ENCODE results near the gene RASAL2. TPM values are rescaled to one million over a fixed set of nuclear protein-coding genes. Genes with fewer than 3 reads are reported as not detected.
"Not testable (repeated sequence)": the region's sequence is repeated elsewhere in the genome, so short reads cannot be mapped to it uniquely, and the experiment has no call there.

RASAL2 gene
- total RNA-seq, 2 experiments from 2014 or later: not detected

DNA sequence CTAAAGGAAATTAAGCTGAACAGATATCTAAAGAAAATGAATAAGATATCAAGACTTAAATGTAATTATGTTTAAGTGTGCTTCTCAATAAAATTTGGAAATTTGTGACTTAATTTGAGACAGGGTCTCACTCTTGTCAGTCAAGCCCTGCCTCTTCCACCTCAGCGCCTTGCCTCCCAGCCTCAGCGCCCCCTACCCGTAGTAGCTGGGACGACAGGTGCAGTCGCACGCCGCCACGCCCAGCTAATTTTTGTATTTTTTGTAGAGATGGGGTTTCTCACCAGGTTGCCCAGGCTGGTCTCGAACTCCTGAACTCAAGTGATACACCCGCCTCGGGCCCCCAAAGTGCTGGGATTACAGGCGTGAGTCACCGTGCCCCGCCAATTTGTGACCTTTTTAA is 285.9 kb downstream of the RASAL2 start:
- Mint-ChIP-seq H3K9me3 (no peaks in the 10 kb centered on the region), H3K4me1 (ENCODE audit: low read depth) (no peaks in the 10 kb centered on the region), H3K27ac (no peak overlapping the region), H3K36me3 (no peaks in the 10 kb centered on the region), H3K4me3 (no peak overlapping the region), H3K27me3 (no peaks in the 10 kb centered on the region)
- intact Hi-C loops (cut with micrococcal nuclease): no loop called here
- POLR2A ChIA-PET: no interaction called here
- DNase-seq: no peak
- CTCF ChIA-PET: no interaction called here

GRCh38 chr1:178382372-178382771 is 288.5 kb downstream of the RASAL2 start:
- no peaks in the 10 kb centered on the region for H3K27me3 Mint-ChIP-seq
- H3K4me1 Mint-ChIP-seq (ENCODE audit: low read depth): no peaks in the 10 kb centered on the region
- H3K9me3 Mint-ChIP-seq: no peaks in the 10 kb centered on the region
- H3K36me3 Mint-ChIP-seq: no peaks in the 10 kb centered on the region
- POLR2A ChIA-PET: no interaction called here
- intact Hi-C loops (cut with micrococcal nuclease): no loop called here
- CTCF ChIA-PET: no interaction called here
- DNase-seq: no peak
- no peak overlapping the region for H3K4me3 Mint-ChIP-seq
- H3K27ac Mint-ChIP-seq: no peak overlapping the region

GRCh38 chr1:178385662-178386061 is 291.8 kb downstream of the RASAL2 start:
- intact Hi-C loops (cut with micrococcal nuclease): no loop called here
- no peaks in the 10 kb centered on the region for H3K9me3 Mint-ChIP-seq
- no peaks in the 10 kb centered on the region for H3K27me3 Mint-ChIP-seq
- POLR2A ChIA-PET: no interaction called here
- CTCF ChIA-PET: no interaction called here
- H3K4me1 Mint-ChIP-seq (ENCODE audit: low read depth): no peaks in the 10 kb centered on the region
- H3K4me3 Mint-ChIP-seq: no peak overlapping the region
- no peaks in the 10 kb centered on the region for H3K36me3 Mint-ChIP-seq
- no peak overlapping the region for H3K27ac Mint-ChIP-seq
- no peak for DNase-seq

DNA sequence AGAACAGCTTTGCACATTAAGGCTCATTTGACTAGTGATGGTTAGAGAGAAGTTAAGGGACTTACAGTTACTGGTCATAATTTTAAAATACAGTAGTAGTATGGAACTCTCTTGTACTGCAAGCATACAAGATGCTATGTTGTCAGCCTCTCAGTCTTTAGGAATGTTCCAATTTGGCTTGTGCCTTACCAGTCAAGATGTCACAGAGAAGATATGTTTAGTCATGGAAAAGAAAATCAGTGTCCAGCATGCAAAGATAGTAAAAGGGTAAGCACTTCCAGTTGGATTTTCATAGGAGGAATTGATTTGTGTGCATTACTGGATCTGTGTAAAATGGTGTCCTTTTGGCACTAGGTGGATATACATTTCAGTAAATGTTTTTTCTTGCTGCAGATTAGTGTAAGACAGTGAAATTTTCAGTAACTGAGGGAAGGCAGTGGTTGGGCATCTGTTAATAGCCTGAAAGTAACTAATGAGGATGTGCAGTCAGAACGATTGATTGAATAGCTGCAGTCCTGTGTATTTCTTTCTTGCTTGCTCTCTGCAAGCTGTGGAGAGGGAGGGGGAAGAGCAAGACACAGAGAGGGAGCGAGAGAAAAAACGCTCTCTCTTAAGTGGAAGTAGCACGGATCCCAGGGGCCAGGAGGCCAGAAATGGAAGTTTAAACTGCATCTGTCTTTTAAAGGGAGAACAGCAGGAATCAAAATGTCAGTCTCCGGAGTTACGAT is 294.7 kb downstream of the RASAL2 start:
- CTCF ChIA-PET: no interaction called here
- no peaks in the 10 kb centered on the region for H3K9me3 Mint-ChIP-seq
- POLR2A ChIA-PET: no interaction called here
- no peak for DNase-seq
- H3K27me3 Mint-ChIP-seq: no peaks in the 10 kb centered on the region
- H3K27ac Mint-ChIP-seq: no peak overlapping the region
- H3K4me3 Mint-ChIP-seq: no peak overlapping the region
- intact Hi-C loops (cut with micrococcal nuclease): no loop called here
- no peaks in the 10 kb centered on the region for H3K4me1 Mint-ChIP-seq (ENCODE audit: low read depth)
- no peaks in the 10 kb centered on the region for H3K36me3 Mint-ChIP-seq

- H3K36me3 Mint-ChIP-seq: no peaks in the 10 kb centered on the region
- intact Hi-C loops (cut with micrococcal nuclease): no loop called here
- no peaks in the 10 kb centered on the region for H3K9me3 Mint-ChIP-seq
- no peak for DNase-seq
- no peak overlapping the region for H3K27ac Mint-ChIP-seq
- ChIA-PET POLR2A (no interaction called here), CTCF (no interaction called here)
- no peaks in the 10 kb centered on the region for H3K4me1 Mint-ChIP-seq (ENCODE audit: low read depth)
- no peaks in the 10 kb centered on the region for H3K27me3 Mint-ChIP-seq
- H3K4me3 Mint-ChIP-seq: no peak overlapping the region
These were observed 295.5 kb downstream of the RASAL2 start for GRCh38 chr1:178389441-178389840.

- H3K27me3 Mint-ChIP-seq; H3K36me3 Mint-ChIP-seq; intact Hi-C loops (cut with micrococcal nuclease); POLR2A ChIA-PET; H3K4me3 Mint-ChIP-seq; DNase-seq; CTCF ChIA-PET; H3K27ac Mint-ChIP-seq; H3K4me1 Mint-ChIP-seq (ENCODE audit: low read depth); H3K9me3 Mint-ChIP-seq: not testable (repeated sequence)
These were observed 296.4 kb downstream of the RASAL2 start for GRCh38 chr1:178390280-178390679.

- DNase-seq: no peak
- ChIA-PET POLR2A (no interaction called here), CTCF (no interaction called here)
- intact Hi-C loops (cut with micrococcal nuclease): no loop called here
- H3K4me3 Mint-ChIP-seq: no peak overlapping the region
- H3K36me3 Mint-ChIP-seq: no peaks in the 10 kb centered on the region
- H3K27me3 Mint-ChIP-seq: no peaks in the 10 kb centered on the region
- H3K9me3 Mint-ChIP-seq: no peaks in the 10 kb centered on the region
- H3K4me1 Mint-ChIP-seq (ENCODE audit: low read depth): no peaks in the 10 kb centered on the region
- H3K27ac Mint-ChIP-seq: no peak overlapping the region
These were observed 299.5 kb downstream of the RASAL2 start for GRCh38 chr1:178393370-178393769.

DNA sequence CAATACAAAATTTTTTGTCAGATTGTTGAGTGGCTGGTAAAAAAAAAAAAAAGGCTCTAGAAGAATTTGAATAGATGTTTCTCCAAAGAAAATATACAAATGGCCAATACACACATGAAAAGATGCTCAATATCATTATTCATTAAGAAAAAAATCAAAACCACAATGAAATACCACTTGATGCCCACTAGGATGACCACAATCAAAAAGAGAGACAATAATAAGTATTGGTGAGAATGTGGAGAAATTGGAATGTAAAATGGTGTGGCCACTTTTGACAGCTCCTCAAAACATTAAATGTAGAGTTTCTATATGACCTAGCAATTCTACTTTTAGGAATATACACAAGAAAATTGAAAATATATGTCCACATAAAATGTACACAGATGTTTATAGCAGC is 302.9 kb downstream of the RASAL2 start:
- no peaks in the 10 kb centered on the region for H3K27me3 Mint-ChIP-seq
- POLR2A ChIA-PET: no interaction called here
- CTCF ChIA-PET: interaction anchor here (0.6 kb wide), 1 partner anchor 41 kb away, joined by 3 read pairs; no protein-coding TSS in a partner anchor
- H3K27ac Mint-ChIP-seq: no peak overlapping the region
- DNase-seq: no peak
- no peaks in the 10 kb centered on the region for H3K4me1 Mint-ChIP-seq (ENCODE audit: low read depth)
- H3K9me3 Mint-ChIP-seq: no peaks in the 10 kb centered on the region
- intact Hi-C loops (cut with micrococcal nuclease): no loop called here
- H3K36me3 Mint-ChIP-seq: no peaks in the 10 kb centered on the region
- H3K4me3 Mint-ChIP-seq: no peak overlapping the region

- DNase-seq: no peak
- no peaks in the 10 kb centered on the region for H3K27me3 Mint-ChIP-seq
- no peak overlapping the region for H3K27ac Mint-ChIP-seq
- CTCF ChIA-PET: no interaction called here
- intact Hi-C loops (cut with micrococcal nuclease): no loop called here
- no peaks in the 10 kb centered on the region for H3K4me1 Mint-ChIP-seq (ENCODE audit: low read depth)
- H3K4me3 Mint-ChIP-seq: no peak overlapping the region
- POLR2A ChIA-PET: no interaction called here
- H3K9me3 Mint-ChIP-seq: no peaks in the 10 kb centered on the region
- no peaks in the 10 kb centered on the region for H3K36me3 Mint-ChIP-seq
These were observed 303.8 kb downstream of the RASAL2 start for GRCh38 chr1:178397678-178398077.

GRCh38 chr1:178399177-178399728 is 305.3 kb downstream of the RASAL2 start:
- H3K27me3 Mint-ChIP-seq: no peaks in the 10 kb centered on the region
- H3K36me3 Mint-ChIP-seq: no peaks in the 10 kb centered on the region
- H3K27ac Mint-ChIP-seq: no peak overlapping the region
- CTCF ChIA-PET: no interaction called here
- H3K4me1 Mint-ChIP-seq (ENCODE audit: low read depth): no peaks in the 10 kb centered on the region
- intact Hi-C loops (cut with micrococcal nuclease): no loop called here
- H3K9me3 Mint-ChIP-seq: no peaks in the 10 kb centered on the region
- POLR2A ChIA-PET: no interaction called here
- no peak overlapping the region for H3K4me3 Mint-ChIP-seq
- no peak for DNase-seq

- peaks cover 2% of the 10 kb centered on the region for H3K27me3 Mint-ChIP-seq
These were observed 311.2 kb downstream of the RASAL2 start for GRCh38 chr1:178405137-178405536.

GRCh38 chr1:178407215-178407614 is 313.3 kb downstream of the RASAL2 start:
- CTCF ChIA-PET: no interaction called here
- H3K27ac Mint-ChIP-seq: no peak overlapping the region
- no peaks in the 10 kb centered on the region for H3K4me1 Mint-ChIP-seq (ENCODE audit: low read depth)
- no peak for DNase-seq
- POLR2A ChIA-PET: no interaction called here
- H3K36me3 Mint-ChIP-seq: no peaks in the 10 kb centered on the region
- H3K4me3 Mint-ChIP-seq: no peak overlapping the region
- intact Hi-C loops (cut with micrococcal nuclease): no loop called here
- H3K9me3 Mint-ChIP-seq: no peaks in the 10 kb centered on the region
- H3K27me3 Mint-ChIP-seq: peaks cover 5% of the 10 kb centered on the region

More at GRCh38 chr1:178405137-178405536, 311.2 kb downstream of the RASAL2 start:
- H3K4me1 Mint-ChIP-seq (ENCODE audit: low read depth): no peaks in the 10 kb centered on the region
- no peak for DNase-seq
- no peak overlapping the region for H3K4me3 Mint-ChIP-seq
- ChIA-PET CTCF (no interaction called here), POLR2A (no interaction called here)
- H3K27ac Mint-ChIP-seq: no peak overlapping the region
- H3K36me3 Mint-ChIP-seq: no peaks in the 10 kb centered on the region
- intact Hi-C loops (cut with micrococcal nuclease): no loop called here
- H3K9me3 Mint-ChIP-seq: no peaks in the 10 kb centered on the region

- ChIA-PET CTCF (no interaction called here), POLR2A (no interaction called here)
- H3K27ac Mint-ChIP-seq: no peak overlapping the region
- intact Hi-C loops (cut with micrococcal nuclease): no loop called here
- no peaks in the 10 kb centered on the region for H3K36me3 Mint-ChIP-seq
- H3K9me3 Mint-ChIP-seq: no peaks in the 10 kb centered on the region
- H3K4me1 Mint-ChIP-seq (ENCODE audit: low read depth): no peaks in the 10 kb centered on the region
- DNase-seq: no peak
- H3K27me3 Mint-ChIP-seq: peaks cover 5% of the 10 kb centered on the region
- no peak overlapping the region for H3K4me3 Mint-ChIP-seq
These were observed 313.8 kb downstream of the RASAL2 start for GRCh38 chr1:178407655-178408054.

Data from activated CD4-positive, alpha-beta memory T cell treated with anti-CD3 and anti-CD28 coated beads for 36 hours (primary cell).